ENCODE results near the gene IQSEC3. TPM values are rescaled to one million over a fixed set of nuclear protein-coding genes. Genes with fewer than 3 reads are reported as not detected.
"Not testable (repeated sequence)": the region's sequence is repeated elsewhere in the genome, so short reads cannot be mapped to it uniquely, and the experiment has no call there.

The IQSEC3 gene
- total RNA-seq, 1 experiment from 2014 or later, result not detected

GRCh38 chr12:131732-132495, 65.3 kb downstream of the IQSEC3 start:
- CTCF ChIA-PET, result no interaction called here
- ATAC-seq, result no peak
- intact Hi-C loops (cut with micrococcal nuclease; ENCODE audit: unreplicated experiment) (no loop called here), in situ Hi-C loops (cut with HindIII; ENCODE audit: low pct_unique_long_range_greater_than_20kb, low sequenced_read_pairs) (no loop called here)
- no peaks in the 10 kb centered on the region for H3K36me3 ChIP-seq (ENCODE audit: control insufficient read depth, insufficient read depth, low read length)
- no peak overlapping the region for H3K4me3 ChIP-seq (ENCODE audit: low read depth in 2 of 2, low read length in 2 of 2)
- no peaks in the 10 kb centered on the region for H3K27me3 ChIP-seq (ENCODE audit: control insufficient read depth, insufficient read depth, low read length)
- H3K27ac ChIP-seq (ENCODE audit: low read length), result no peak overlapping the region
- POLR2A ChIA-PET, result no interaction called here
- TF ChIP-seq SIN3A (IDR thresholded peaks at IDR 0.05; ENCODE audit: borderline replicate concordance, insufficient read depth, low read depth, low read length) (no peak), CTCF (IDR thresholded peaks at IDR 0.05) (no peak), REST (IDR thresholded peaks at IDR 0.05; ENCODE audit: insufficient read depth in 1 of 2, low read depth in 2 of 2, low read length in 1 of 2) (no peak), POLR2AphosphoS5 (IDR thresholded peaks at IDR 0.05; ENCODE audit: low read depth, low read length) (no peak), TCF7L2 (IDR thresholded peaks at IDR 0.05; ENCODE audit: low read depth, low read length) (no peak)
- no peaks in the 10 kb centered on the region for H3K9me3 ChIP-seq (ENCODE audit: control insufficient read depth, insufficient read depth, low read depth, low read length)
- BruUV-seq (replicated peaks), result no TSS peak
- DNase-seq (ENCODE audit: low read depth, low spot score), result no peak
- no peaks in the 10 kb centered on the region for H3K4me1 ChIP-seq (ENCODE audit: control insufficient read depth, insufficient read depth, low read length)

DNA sequence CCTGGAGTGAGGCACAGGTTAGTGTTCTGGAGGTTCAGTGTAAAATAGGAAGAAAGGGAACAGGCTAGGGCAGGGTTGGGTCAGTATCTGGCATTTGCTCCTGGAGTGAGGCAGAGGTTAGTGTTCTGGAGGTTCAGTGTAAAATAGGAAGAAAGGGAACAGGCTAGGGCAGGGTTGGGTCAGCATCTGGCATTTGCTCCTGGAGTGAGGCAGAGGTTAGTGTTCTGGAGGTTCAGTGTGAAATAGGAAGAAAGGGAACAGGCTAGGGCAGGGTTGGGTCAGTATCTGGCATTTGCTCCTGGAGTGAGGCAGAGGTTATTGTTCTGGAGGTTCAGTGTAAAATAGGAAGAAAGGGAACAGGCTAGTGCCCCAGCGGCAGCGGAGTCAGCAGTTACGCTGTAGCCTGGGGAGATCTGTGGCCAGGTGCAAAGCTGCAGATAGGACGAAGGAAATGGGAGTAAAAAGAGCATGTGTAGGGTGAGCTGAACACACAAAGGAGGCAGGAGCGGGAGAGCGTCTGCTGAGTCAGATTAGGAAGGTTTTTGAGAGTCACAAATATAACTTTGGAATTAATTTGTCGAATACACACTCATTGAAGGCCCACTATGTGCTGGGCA, 67.2 kb downstream of the IQSEC3 start:
- DNase-seq (ENCODE audit: low read depth, low spot score); ATAC-seq; CTCF ChIA-PET; H3K36me3 ChIP-seq (ENCODE audit: control insufficient read depth, insufficient read depth, low read length); H3K4me3 ChIP-seq (ENCODE audit: low read depth in 2 of 2, low read length in 2 of 2); POLR2A ChIA-PET; H3K9me3 ChIP-seq (ENCODE audit: control insufficient read depth, insufficient read depth, low read depth, low read length); intact Hi-C loops (cut with micrococcal nuclease; ENCODE audit: unreplicated experiment); H3K27me3 ChIP-seq (ENCODE audit: control insufficient read depth, insufficient read depth, low read length); H3K4me1 ChIP-seq (ENCODE audit: control insufficient read depth, insufficient read depth, low read length); H3K27ac ChIP-seq (ENCODE audit: low read length); in situ Hi-C loops (cut with HindIII; ENCODE audit: low pct_unique_long_range_greater_than_20kb, low sequenced_read_pairs); BruUV-seq (replicated peaks): not testable (repeated sequence)

GRCh38 chr12:135138-135537, 68.6 kb downstream of the IQSEC3 start:
- ATAC-seq (no peak), DNase-seq (ENCODE audit: low read depth, low spot score) (no peak)
- no peaks in the 10 kb centered on the region for H3K36me3 ChIP-seq (ENCODE audit: control insufficient read depth, insufficient read depth, low read length)
- CTCF ChIA-PET, result no interaction called here
- no peak overlapping the region for H3K4me3 ChIP-seq (ENCODE audit: low read depth in 2 of 2, low read length in 2 of 2)
- TF ChIP-seq TCF7L2 (IDR thresholded peaks at IDR 0.05; ENCODE audit: low read depth, low read length) (no peak), CTCF (IDR thresholded peaks at IDR 0.05) (no peak), SIN3A (IDR thresholded peaks at IDR 0.05; ENCODE audit: borderline replicate concordance, insufficient read depth, low read depth, low read length) (no peak)
- H3K27ac ChIP-seq (ENCODE audit: low read length), result no peak overlapping the region
- in situ Hi-C loops (cut with HindIII; ENCODE audit: low pct_unique_long_range_greater_than_20kb, low sequenced_read_pairs), result no loop called here
- BruUV-seq (replicated peaks), result no TSS peak
- no peaks in the 10 kb centered on the region for H3K4me1 ChIP-seq (ENCODE audit: control insufficient read depth, insufficient read depth, low read length)
- POLR2A ChIA-PET, result no interaction called here
- no peaks in the 10 kb centered on the region for H3K27me3 ChIP-seq (ENCODE audit: control insufficient read depth, insufficient read depth, low read length)
- intact Hi-C loops (cut with micrococcal nuclease; ENCODE audit: unreplicated experiment), result no loop called here
- H3K9me3 ChIP-seq (ENCODE audit: control insufficient read depth, insufficient read depth, low read depth, low read length), result no peaks in the 10 kb centered on the region
